DMS79 (cell line): ENCODE results near the gene IL1RAPL1.

Experiments
- DNase-seq: peaks from one replicate; lab custom pipeline; 2025; lab: John Stamatoyannopoulos, UW

The IL1RAPL1 gene

GRCh38 chrX:28586981-28587551 lies at the start of gene IL1RAPL1:
TSS of gene IL1RAPL1 (plus strand) at chrX:28587446.
- DNase-seq = no peak

GRCh38 chrX:28542791-28543190 lies 44.5 kb upstream of the IL1RAPL1 start:
- no peak for DNase-seq

- no peak for DNase-seq
Observed at GRCh38 chrX:28549838-28550237, 37.4 kb upstream of the IL1RAPL1 start.

- no peak for DNase-seq
Observed at GRCh38 chrX:28550331-28550872, 36.8 kb upstream of the IL1RAPL1 start.

- DNase-seq = no peak
Observed at GRCh38 chrX:28552322-28552721, 34.9 kb upstream of the IL1RAPL1 start.

GRCh38 chrX:28552882-28553829 lies 34.1 kb upstream of the IL1RAPL1 start:
- no peak for DNase-seq

- no peak for DNase-seq
Observed at GRCh38 chrX:28576117-28576516, 11.1 kb upstream of the IL1RAPL1 start.

GRCh38 chrX:28581522-28581921 lies 5.7 kb upstream of the IL1RAPL1 start:
- DNase-seq = no peak

GRCh38 chrX:28582511-28582910 lies 4.7 kb upstream of the IL1RAPL1 start:
- DNase-seq = no peak

- no peak for DNase-seq
Observed at GRCh38 chrX:28584025-28584424, 3.2 kb upstream of the IL1RAPL1 start.

- no peak for DNase-seq
Observed at GRCh38 chrX:28585767-28586166, 1.5 kb upstream of the IL1RAPL1 start.

GRCh38 chrX:28586286-28586685 lies 960 bp upstream of the IL1RAPL1 start:
- DNase-seq = no peak

- no peak for DNase-seq
Observed at GRCh38 chrX:28589046-28589445, 1.8 kb downstream of the IL1RAPL1 start.

GRCh38 chrX:28590396-28590795 lies 3.1 kb downstream of the IL1RAPL1 start:
- no peak for DNase-seq

GRCh38 chrX:28591542-28591941 lies 4.3 kb downstream of the IL1RAPL1 start:
- DNase-seq = no peak

GRCh38 chrX:28595346-28595745 lies 8.1 kb downstream of the IL1RAPL1 start:
- DNase-seq = no peak

GRCh38 chrX:28599957-28600356 lies 12.7 kb downstream of the IL1RAPL1 start:
- DNase-seq = no peak

- DNase-seq = no peak
Observed at GRCh38 chrX:28609003-28609402, 21.8 kb downstream of the IL1RAPL1 start.

GRCh38 chrX:28609917-28610613 lies 22.8 kb downstream of the IL1RAPL1 start:
- DNase-seq = no peak

- DNase-seq = no peak
Observed at GRCh38 chrX:28610746-28611145, 23.5 kb downstream of the IL1RAPL1 start.

- DNase-seq = no peak
Observed at GRCh38 chrX:28613558-28613957, 26.3 kb downstream of the IL1RAPL1 start.

GRCh38 chrX:28625223-28625622 lies 38.0 kb downstream of the IL1RAPL1 start:
- DNase-seq = no peak

GRCh38 chrX:28626515-28626914 lies 39.3 kb downstream of the IL1RAPL1 start:
- no peak for DNase-seq
